Activated CD4-positive, alpha-beta T cell treated with anti-CD3 and anti-CD28 coated beads, Interleukin-2, amount 50 U/mL, for 24 hours (primary cell): ENCODE measurements around the gene CHCHD3.

Experiments used
- DNase-seq, 2 donors: peaks; one replicate each; pipeline ENCODE4 v3.0.0-alpha.2; 2020; ENCODE audit warnings: low read depth in 1 of 2, low spot score in 1 of 2

The CHCHD3 gene

DNA sequence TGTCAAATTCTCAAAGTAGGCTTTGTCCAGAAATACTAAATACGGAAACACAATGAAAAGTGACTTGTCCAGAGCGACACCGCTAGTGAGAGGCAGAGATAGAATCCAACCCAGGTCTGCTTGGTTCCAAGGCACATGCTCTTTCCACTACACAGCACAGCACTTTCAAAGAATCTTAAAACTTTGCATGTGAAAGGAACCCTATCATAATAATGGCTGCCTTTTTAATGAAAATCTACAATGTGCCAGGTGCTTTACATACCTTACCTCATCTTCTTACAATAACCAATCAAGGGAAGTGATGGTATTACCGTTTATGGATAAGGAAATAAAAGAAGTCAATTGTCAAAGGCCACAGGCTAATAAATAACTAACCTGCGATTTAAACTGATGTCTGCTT is 2.6 kb downstream of the CHCHD3 start:
- DNase-seq: no peak

GRCh38 chr7:133077394-133077793 is 4.5 kb downstream of the CHCHD3 start:
- DNase-seq: no peak

DNA sequence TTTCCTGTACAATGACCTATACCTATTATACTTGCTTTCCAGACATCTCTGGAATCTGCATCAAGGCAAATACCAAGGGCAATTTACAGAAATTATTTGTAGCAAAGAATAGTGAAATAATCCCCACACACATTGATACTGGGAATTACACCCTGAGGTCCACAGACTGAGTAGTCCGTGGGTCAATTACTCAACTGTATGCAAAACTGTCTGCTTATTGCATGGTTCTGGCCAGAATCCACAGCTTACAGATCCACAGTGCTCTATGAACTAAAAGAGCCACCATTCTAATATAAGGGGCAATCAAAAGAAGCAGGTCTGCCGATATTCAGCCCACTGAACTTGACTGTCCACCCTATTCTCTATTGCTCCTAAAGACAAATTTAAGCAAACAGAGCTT is 5.7 kb downstream of the CHCHD3 start:
- no peak for DNase-seq

- no peak for DNase-seq
These were observed 10.4 kb downstream of the CHCHD3 start for GRCh38 chr7:133071506-133071905.

GRCh38 chr7:133070562-133070961 is 11.3 kb downstream of the CHCHD3 start:
- no peak for DNase-seq

- DNase-seq: no peak
These were observed 16.6 kb downstream of the CHCHD3 start for GRCh38 chr7:133065301-133065700.

- DNase-seq: no peak
These were observed 17.6 kb downstream of the CHCHD3 start for GRCh38 chr7:133064082-133064820.

DNA sequence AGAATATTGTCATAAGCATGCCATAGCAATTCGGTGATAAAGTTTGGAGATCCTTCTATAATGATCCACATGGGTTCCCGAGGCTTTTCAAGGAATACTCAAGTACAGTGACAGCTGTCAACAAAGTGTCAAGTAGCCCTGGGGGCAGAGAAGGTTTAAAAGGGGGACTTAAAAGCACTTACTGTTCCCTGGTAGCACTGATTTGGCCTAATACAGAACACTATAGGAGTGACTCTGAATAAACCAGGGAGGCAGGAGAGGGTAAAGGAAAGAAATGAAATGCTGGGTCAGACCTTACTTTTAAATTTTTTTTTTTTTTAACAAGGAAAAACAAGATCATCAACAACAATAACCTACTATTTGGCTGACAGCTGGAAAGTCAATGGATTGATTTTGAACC is 20.1 kb downstream of the CHCHD3 start:
- no peak for DNase-seq

DNA sequence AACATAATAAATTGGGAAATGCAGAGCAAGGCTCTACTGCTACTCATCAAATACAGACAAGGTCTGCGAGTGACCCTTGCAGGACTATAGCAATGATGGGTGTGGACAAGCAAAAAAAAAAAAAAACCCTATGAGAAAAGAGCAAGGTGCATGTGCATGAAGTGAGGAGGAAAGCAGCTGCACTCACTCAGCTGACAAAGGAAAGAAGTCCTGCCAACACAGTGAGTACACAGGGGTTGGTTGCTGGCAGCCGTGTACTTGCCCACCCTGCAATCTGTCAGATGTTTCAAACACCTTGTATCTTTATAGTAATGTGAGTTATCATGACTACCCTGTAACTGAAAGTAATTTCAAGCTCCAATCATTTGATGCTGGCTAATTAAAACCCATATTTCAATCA is 20.5 kb downstream of the CHCHD3 start:
- DNase-seq: no peak

- DNase-seq: no peak
These were observed 21.9 kb downstream of the CHCHD3 start for GRCh38 chr7:133060004-133060403.

- no peak for DNase-seq
These were observed 22.6 kb downstream of the CHCHD3 start for GRCh38 chr7:133059263-133059662.

DNA sequence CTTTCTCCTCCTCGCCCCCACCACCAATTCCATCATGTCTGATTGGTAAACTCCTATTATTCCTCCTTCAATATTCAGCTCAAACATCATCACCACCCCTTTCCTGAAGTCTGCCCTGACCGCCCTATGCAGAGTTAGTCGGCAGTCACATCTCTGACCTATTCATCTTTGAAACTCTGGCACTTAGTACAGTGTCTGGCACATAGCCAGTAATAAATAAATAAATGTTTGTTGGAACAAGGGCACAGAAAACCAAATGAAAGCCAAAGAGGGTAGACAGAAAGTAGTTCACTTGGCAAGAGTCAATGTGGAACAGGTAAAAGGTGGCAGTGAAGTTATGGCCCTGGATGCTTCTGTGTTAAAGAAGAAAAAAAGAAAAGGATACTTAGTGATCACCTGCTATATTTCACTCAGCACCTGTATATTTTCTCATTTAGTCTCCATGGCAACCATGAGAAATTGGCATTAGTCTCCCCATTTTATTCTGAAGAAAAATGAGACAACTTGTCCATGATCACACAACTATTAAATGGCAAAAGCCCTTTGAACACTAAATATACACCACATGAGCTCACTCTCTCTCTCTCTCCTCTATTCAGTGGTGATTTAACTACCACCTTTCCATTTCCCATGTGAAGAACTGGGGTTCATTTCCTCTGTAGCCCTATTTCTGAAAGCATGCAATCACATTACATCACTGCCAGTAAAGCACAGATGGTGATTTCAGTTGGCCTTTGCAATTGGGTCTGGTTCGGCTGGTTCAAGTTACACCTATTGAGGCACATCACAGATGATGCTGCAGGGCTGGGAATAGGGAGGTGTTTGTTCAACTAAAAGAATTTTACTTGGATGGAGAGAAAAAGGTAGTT is 25.3 kb downstream of the CHCHD3 start:
- DNase-seq: no peak

GRCh38 chr7:133054162-133054840 is 27.6 kb downstream of the CHCHD3 start:
- no peak for DNase-seq

- no peak for DNase-seq
These were observed 28.5 kb downstream of the CHCHD3 start for GRCh38 chr7:133053321-133053891.

- no peak for DNase-seq
These were observed 29.1 kb downstream of the CHCHD3 start for GRCh38 chr7:133052826-133053225.

- DNase-seq: no peak
These were observed 29.5 kb downstream of the CHCHD3 start for GRCh38 chr7:133052401-133052756.

DNA sequence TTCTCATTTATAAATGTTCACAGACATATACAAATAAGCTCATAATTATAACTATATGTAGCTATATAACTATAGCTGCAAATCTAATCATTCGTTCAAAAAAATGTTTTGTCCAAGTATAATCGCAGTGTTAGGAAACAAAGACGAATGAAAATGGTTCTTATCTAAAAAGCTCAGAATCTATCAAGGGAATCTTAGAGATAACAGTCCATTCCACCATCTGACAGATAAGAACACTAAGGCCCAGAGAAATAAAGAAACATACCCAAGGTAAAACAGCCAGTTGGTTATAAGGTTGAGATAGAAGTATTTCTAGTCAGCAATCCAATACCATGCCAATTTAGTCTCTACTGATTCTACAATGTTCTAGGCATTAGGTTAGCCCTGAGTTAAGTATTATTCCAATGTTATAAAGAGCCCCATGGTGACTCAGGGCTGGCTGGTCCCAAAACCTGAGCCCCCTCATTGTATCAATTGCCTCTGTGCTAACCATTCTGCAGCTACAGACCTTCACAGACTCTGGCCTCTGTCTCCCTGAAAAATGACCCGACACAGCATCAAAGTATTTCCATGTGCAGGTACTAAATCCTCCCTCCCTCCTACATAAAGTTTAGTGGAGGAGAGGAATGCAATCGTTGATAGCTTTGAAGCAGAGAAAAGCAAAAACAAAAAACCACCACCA is 30.0 kb downstream of the CHCHD3 start:
- DNase-seq: no peak

DNA sequence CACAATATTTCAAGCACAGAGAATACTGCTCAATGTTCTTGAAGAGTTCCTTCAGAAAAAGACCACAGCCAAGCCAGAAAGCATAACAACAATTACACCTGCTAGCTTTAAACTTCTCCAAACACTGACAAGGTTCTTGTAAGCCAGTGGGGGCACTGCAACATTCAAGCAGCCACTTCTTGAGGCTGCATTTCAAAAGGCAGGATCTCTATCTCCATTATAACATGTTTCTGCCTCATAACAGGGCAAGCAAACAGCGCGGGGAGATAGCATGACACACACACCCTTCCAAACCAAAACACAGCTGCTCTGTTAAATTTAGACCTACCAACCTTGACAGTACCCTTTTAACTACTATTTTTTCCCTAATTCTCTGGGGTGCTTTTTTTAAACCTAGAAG is 30.8 kb downstream of the CHCHD3 start:
- DNase-seq: no peak

GRCh38 chr7:133050200-133050995 is 31.5 kb downstream of the CHCHD3 start:
- DNase-seq: no peak

- no peak for DNase-seq
These were observed 33.3 kb downstream of the CHCHD3 start for GRCh38 chr7:133048589-133048988.
